Posterior vena cava (tissue), 2 donors: Measurements from ENCODE around the gene BUB1B. TPM values are rescaled to one million over a fixed set of nuclear protein-coding genes. Genes with fewer than 3 reads are reported as not detected.
"Not testable (repeated sequence)": the region's sequence is repeated elsewhere in the genome, so short reads cannot be mapped to it uniquely, and the experiment has no call there.

Experiments
- DNase-seq: peaks from one replicate; pipeline ENCODE4 v3.0.0-alpha.2; 2020; ENCODE audit warnings: low spot score
- intact Hi-C, 2 donors: fragments of 100-400 bp; cut with DNase I; formaldehyde crosslinking; loops; one replicate each; pipeline versions ENCODE4 v1.14.1 to v1.14.2; 2022 to 2023
- total RNA-seq, 2 donors: library from RNA; stranded (reverse); fragmentation: NEBNext Ultra II Directional; extraction: Animal tissue kit (Norgen Biotek cat#: 25700); gene quantifications; one replicate each; pipeline ENCODE4 v1.2.1, GENCODE V29; 2021
- donor health status: DM: yes; HTN: yes; CAD: no.
- donor health status: DM: yes; HTN: yes; CAD: no.

BUB1B gene
- total RNA-seq, 2 donors from 2014 or later: 0.86 to 1.2 TPM

GRCh38 chr15:40163657-40164416 is 3.0 kb downstream of the BUB1B start:
- intact Hi-C loops: no loop called here
- DNase-seq: no peak

DNA sequence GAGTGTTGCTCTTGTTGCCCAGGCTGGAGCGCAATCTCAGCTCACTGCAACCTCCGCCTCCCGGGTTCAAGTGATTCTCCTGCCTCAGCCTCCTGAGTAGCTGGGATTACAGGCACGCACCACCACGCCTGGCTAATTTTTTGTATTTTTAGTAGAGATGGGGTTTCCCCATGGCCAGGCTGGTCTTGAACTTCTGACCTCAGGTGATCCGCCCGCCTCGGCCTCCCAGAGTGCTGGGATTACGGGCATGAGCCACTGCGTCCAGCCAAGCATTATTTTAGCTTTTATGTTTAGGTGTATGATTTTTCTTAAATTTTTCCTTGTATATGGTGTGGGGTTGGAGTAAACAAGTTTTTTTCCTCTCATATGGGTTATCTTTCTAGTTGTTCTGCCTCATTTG is 6.5 kb downstream of the BUB1B start:
- intact Hi-C loops, DNase-seq: not testable (repeated sequence)

- intact Hi-C loops: no loop called here
- no peak for DNase-seq
Measured at GRCh38 chr15:40175160-40175559, 14.3 kb downstream of the BUB1B start.

GRCh38 chr15:40182358-40183029 is 21.6 kb downstream of the BUB1B start:
- intact Hi-C loops: no loop called here
- no peak for DNase-seq

DNA sequence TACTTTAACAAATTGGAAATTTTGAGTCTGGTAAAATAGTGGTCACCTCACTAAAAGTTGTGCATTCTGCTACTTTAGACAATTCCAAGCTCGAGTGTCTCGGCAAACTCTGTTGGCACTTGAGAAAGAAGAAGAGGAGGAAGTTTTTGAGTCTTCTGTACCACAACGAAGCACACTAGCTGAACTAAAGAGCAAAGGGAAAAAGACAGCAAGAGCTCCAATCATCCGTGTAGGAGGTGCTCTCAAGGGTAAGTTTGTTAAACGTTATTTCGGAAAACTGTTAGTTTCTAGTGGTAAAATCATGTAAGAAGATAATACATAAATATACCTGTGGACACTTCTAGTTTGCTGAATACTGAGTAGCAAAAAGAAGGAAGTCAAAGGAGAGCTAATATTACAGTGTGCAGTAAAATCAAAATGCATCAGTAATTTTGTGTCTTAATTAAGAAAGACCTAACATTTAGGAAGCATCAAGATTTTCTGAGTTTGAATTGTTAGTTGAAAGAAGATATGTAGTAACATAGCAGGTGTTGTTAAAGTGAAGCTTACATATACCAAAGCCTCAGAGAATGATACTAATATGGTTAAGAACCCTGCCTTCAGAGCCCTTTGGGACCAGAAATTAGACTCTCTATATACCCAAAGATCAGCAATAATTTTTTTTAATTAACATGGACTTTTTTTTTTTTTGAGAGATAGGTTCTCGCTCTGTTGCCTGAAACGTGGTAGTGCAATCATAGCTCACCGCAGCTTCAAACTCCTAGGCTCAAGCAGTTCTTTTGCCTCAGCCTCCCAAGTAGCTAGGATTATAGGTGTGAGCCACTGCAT is 23.0 kb downstream of the BUB1B start:
- intact Hi-C loops: no loop called here
- no peak for DNase-seq

DNA sequence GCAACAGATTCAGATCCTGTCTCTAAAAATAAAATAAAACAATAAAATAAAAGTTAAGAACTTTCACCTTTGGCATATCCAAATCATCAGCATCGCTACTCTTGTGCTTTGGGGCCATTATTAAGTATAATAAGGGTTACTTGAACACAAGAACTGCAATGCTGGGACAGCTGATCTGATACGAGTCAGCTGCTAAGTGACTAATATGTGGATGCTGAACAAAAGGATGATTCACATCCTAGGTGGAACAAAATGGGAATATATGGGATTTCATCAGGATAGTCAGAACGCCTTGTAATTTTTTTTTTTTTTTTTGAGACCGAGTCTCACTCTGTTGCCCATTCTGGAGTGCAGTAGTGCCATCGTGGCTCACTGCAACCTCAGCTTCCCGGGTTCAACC is 29.7 kb downstream of the BUB1B start:
- intact Hi-C loops: no loop called here
- no peak for DNase-seq

- intact Hi-C loops: no loop called here
- no peak for DNase-seq
Measured at GRCh38 chr15:40192942-40193341, 32.1 kb downstream of the BUB1B start.

DNA sequence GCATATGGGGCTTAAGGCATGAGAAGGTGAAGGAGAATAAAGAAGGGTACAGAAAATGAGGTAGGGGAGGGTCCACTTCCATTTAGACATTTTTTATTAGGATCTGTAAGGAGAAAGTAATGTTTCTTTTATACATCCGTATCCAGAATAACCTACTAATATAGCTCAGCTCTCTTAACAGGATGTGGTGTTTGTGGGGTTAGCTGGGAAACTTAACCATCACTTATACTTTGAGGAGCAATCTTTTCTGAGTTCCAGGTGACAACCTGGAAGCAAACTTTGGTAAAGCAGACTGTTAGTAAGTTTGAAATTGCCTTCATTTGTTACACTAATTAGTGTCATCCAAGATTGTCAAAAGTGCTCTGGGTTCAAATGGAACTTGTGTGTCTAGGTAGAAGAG is 36.6 kb downstream of the BUB1B start:
- intact Hi-C loops: no loop called here
- no peak for DNase-seq

DNA sequence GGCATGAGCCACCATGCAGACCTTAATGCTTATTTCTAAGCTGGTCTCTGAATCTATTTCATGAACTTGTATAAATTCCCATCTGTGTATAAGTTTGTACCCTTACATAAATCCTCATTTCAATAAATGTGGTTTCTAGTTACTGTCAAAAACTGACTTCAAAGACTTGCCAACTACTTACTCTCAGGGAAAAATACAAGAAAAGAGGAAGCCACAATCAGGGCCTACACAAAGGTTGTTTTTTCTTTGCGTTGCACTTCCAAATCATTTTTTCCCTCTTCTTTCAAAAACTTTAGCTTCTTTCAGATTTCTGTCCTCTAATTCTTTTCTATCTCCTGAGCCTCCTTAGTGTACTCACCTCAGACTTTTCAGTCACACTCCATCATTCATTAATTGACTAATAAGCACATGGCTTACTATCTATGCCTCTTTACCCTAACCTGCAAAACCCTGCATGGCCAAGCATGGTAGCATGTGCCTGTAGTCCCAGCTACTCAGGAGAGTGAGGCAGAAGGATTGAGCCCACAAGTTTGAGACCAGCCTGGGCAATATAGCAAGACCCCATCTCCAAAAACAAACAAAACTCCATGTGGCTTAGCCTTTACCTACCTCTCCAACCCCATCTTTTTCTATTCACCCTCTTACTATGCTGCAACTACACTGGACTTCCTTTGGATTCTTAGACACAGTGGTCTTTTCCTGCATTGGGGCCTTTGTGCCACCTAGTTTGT is 37.7 kb downstream of the BUB1B start:
- intact Hi-C loops: no loop called here
- no peak for DNase-seq

DNA sequence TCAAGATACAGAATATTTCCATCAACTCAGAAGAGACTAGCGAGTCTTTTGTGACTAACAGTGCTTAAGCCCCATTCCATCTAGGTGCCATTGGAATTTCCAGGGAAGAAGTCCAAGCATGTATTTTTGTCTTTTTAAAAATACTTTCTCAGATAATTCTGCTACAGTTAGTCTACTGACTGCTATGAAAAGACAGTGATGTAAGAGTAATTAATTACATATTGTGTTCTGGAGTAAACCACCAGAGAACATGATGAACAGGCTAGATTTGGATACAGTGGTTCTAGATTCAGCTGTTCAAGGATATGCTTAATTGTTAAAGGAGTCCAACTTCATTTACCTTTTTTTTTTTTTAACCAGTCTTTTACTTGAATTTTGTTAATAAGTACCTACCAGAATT is 43.2 kb downstream of the BUB1B start:
- DNase-seq: no peak
- intact Hi-C loops: no loop called here

- no peak for DNase-seq
- intact Hi-C loops: loop anchor here in 1 of 2 donors (5.0 kb wide), 1 partner anchor 55 kb away; no protein-coding TSS in a partner anchor
Measured at GRCh38 chr15:40217166-40217824, 56.4 kb downstream of the BUB1B start.

GRCh38 chr15:40219801-40220200 is 58.9 kb downstream of the BUB1B start:
- intact Hi-C loops: loop anchor here (2.0 to 5.0 kb wide), 2 partner anchors 52 to 55 kb away; no protein-coding TSS in a partner anchor
- DNase-seq: no peak

- DNase-seq: no peak
- intact Hi-C loops: no loop called here
Measured at GRCh38 chr15:40222131-40222530, 61.3 kb downstream of the BUB1B start.

DNA sequence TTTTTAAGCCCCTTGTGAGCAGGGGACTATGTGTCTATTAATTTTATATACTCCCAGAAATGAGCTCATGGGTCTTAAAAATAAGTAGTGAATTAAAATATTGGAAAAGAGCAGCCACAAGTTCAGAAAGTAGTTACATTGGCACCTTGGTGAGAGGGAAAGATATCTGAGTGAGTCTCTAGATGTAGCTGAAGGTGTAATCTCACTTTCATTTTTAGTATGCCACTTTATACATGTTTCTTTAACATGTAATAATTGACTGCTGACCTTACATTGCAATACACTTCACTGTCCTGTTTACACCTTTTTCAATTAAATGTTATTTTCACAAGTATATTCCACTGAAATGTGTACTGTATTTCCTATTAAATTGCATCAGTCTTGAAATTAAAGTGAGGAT is 65.9 kb downstream of the BUB1B start:
- intact Hi-C loops: no loop called here
- DNase-seq: no peak

DNA sequence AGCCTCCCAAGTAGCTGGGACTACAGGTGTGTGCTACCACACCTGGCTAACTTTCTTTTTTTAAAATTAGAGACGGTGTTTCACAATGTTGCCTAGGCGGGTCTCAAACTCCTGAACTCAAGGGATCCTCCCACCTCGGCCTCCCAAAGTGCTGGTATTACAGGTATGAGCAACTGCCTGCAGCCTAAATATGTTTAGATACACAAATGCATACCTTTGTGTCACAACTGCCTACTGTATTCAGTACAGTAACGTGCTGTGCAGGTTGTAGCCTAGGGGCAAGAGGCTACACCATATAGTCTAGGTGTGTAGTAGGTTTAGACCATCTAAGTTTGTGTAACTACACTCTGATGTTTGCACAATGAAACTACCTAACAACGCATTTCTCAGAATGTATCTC is 68.4 kb downstream of the BUB1B start:
- intact Hi-C loops: no loop called here
- no peak for DNase-seq

- DNase-seq: no peak
- intact Hi-C loops: no loop called here
Measured at GRCh38 chr15:40229956-40230355, 69.1 kb downstream of the BUB1B start.

DNA sequence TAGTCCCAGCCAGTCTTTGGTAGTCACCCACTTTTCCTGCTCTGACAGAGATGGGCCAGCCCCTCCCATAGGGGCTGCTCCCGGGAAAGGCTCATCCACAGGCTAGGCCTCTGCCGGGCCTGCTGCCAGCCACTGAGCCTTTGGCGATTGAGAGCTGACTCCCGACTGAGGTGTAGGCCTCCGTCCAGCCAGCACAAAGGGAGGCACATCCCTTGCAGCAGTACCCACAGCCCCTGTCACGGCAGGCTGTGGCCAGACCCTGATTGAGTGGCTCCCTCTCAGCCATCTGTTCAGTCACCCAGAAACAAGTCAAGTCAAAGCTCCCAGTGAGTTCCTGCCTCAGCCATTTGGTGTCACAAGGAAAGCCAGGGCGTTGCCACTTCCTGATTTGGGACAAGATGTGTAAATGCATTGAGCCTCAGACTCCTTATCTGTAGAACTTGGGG is 71.8 kb downstream of the BUB1B start:
- intact Hi-C loops: no loop called here
- no peak for DNase-seq

GRCh38 chr15:40233727-40234577 is 73.1 kb downstream of the BUB1B start:
- no peak for DNase-seq
- intact Hi-C loops: no loop called here
